Muscle of leg (tissue), 16 donors: ENCODE results near the gene WDR3. TPM values are rescaled to one million over a fixed set of nuclear protein-coding genes. Genes with fewer than 3 reads are reported as not detected.

Experiments
- DNase-seq: peaks from one replicate; pipeline ENCODE4 v3.0.0; 2013
- H3K27ac ChIP-seq: one replicate; pipeline ENCODE4 v1.5.1; 2013; ENCODE audit warnings: mild to moderate bottlenecking, low read length, control low read depth
- H3K27me3 ChIP-seq: one replicate; pipeline ENCODE4 v1.6.1; 2013; ENCODE audit warnings: low read length; ENCODE audit not compliant: control insufficient read depth, insufficient read depth
- H3K36me3 ChIP-seq: one replicate; pipeline ENCODE4 v1.6.1; 2013; ENCODE audit warnings: low read length; ENCODE audit not compliant: control insufficient read depth, insufficient read depth
- H3K4me1 ChIP-seq: one replicate; pipeline ENCODE4 v1.6.1; 2013; ENCODE audit warnings: low read length; ENCODE audit not compliant: control insufficient read depth, insufficient read depth
- H3K4me3 ChIP-seq: one replicate; pipeline ENCODE4 v1.5.1; 2013; ENCODE audit warnings: low read length, control low read depth
- H3K9me3 ChIP-seq: replicated peaks from 2 replicates; pipeline ENCODE4 v1.6.1; 2013; ENCODE audit warnings: low read depth, low read length; ENCODE audit not compliant: control insufficient read depth
- WGBS: methylation state at CpG from one replicate; pipeline ENCODE4 v1.1.5; 2013; ENCODE audit warnings: missing lambda C conversion rate; ENCODE audit not compliant: insufficient coverage; 5-methylcytosine and 5-hydroxymethylcytosine counted together
- long read RNA-seq, 11 donors: transcript quantifications; one replicate each; lab custom pipeline, GENCODE V29; 2026
- polyA plus RNA-seq, 8 donors: library from polyadenylated mRNA; unstranded; fragments of 120-200 nt; gene quantifications; one replicate each; pipeline versions ENCODE4 v1.2.1 to v1.2.3, GENCODE V29; 2013; ENCODE audit warnings: inconsistent platforms in 1 of 8, low replicate concordance in 1 of 8; ENCODE audit not compliant: insufficient read length in 8 of 8, insufficient read depth in 1 of 8
- total RNA-seq: library from RNA; stranded (reverse); fragments of 120-200 nt; gene quantifications from one replicate; pipeline ENCODE4 v1.2.4, GENCODE V29; 2013

WDR3 gene
- total RNA-seq (28.1 TPM), polyA plus RNA-seq (10 to 100 TPM; 13.4 to 25.4 (median 22.1) TPM)
- long read RNA-seq, donor 1, full-length matches to known transcripts = 1 of 1 reads
- long read RNA-seq, donor 1, partial matches to known transcripts = 0 of 1 reads
- long read RNA-seq, donor 1, other reads (novel, unspliced or antisense) = 0 of 1 reads
- long read RNA-seq, donor 2 = 0 reads
- long read RNA-seq, donor 3, full-length matches to known transcripts = 3 of 3 reads
- long read RNA-seq, donor 3, partial matches to known transcripts = 0 of 3 reads
- long read RNA-seq, donor 3, other reads (novel, unspliced or antisense) = 0 of 3 reads
- long read RNA-seq, donor 4, full-length matches to known transcripts = 2 of 2 reads
- long read RNA-seq, donor 4, partial matches to known transcripts = 0 of 2 reads
- long read RNA-seq, donor 4, other reads (novel, unspliced or antisense) = 0 of 2 reads
- long read RNA-seq, donor 5, full-length matches to known transcripts = 7 of 15 reads
- long read RNA-seq, donor 5, partial matches to known transcripts = 8 of 15 reads
- long read RNA-seq, donor 5, other reads (novel, unspliced or antisense) = 0 of 15 reads
- long read RNA-seq, donor 6, full-length matches to known transcripts = 2 of 2 reads
- long read RNA-seq, donor 6, partial matches to known transcripts = 0 of 2 reads
- long read RNA-seq, donor 6, other reads (novel, unspliced or antisense) = 0 of 2 reads
- long read RNA-seq, donor 7, full-length matches to known transcripts = 2 of 2 reads
- long read RNA-seq, donor 7, partial matches to known transcripts = 0 of 2 reads
- long read RNA-seq, donor 7, other reads (novel, unspliced or antisense) = 0 of 2 reads
- long read RNA-seq, donor 8, full-length matches to known transcripts = 1 of 1 reads
- long read RNA-seq, donor 8, partial matches to known transcripts = 0 of 1 reads
- long read RNA-seq, donor 8, other reads (novel, unspliced or antisense) = 0 of 1 reads
- long read RNA-seq, donor 9, full-length matches to known transcripts = 2 of 2 reads
- long read RNA-seq, donor 9, partial matches to known transcripts = 0 of 2 reads
- long read RNA-seq, donor 9, other reads (novel, unspliced or antisense) = 0 of 2 reads
- long read RNA-seq, donor 10, full-length matches to known transcripts = 2 of 2 reads
- long read RNA-seq, donor 10, partial matches to known transcripts = 0 of 2 reads
- long read RNA-seq, donor 10, other reads (novel, unspliced or antisense) = 0 of 2 reads
- long read RNA-seq, donor 11 = 0 reads

- Histone ChIP-seq H3K4me1 (peaks cover 9% of the 10 kb centered on the region), H3K9me3 (no peaks in the 10 kb centered on the region), H3K27me3 (no peaks in the 10 kb centered on the region), H3K36me3 (peaks cover 3% of the 10 kb centered on the region), H3K4me3 (peak within 1 kb of the TSS; percentile 92), H3K27ac (peak within 1 kb of the TSS; percentile 95)
- WGBS = under 1% methylated on average over 63 of the region's 64 CpGs
- peak; percentile 99 for DNase-seq
These were observed at the start of gene WDR3, which contains the start of gene GDAP2 for GRCh38 chr1:117929343-117930172. Gene WDR3 (plus strand): TSS chr1:117929739. CDS start chr1:117933320, 3,581 bp downstream. Gene GDAP2 (minus strand): TSS chr1:117929621. CDS start chr1:117920357, 9,264 bp downstream.

GRCh38 chr1:117883616-117884015 is 45.9 kb upstream of the WDR3 start:
- H3K27ac ChIP-seq = no peak overlapping the region
- H3K36me3 ChIP-seq = peaks cover 19% of the 10 kb centered on the region
- no CpG with 5 or more reads among the region's 1 CpG for WGBS
- H3K4me3 ChIP-seq = no peak overlapping the region
- no peaks in the 10 kb centered on the region for H3K4me1 ChIP-seq
- no peaks in the 10 kb centered on the region for H3K27me3 ChIP-seq
- no peaks in the 10 kb centered on the region for H3K9me3 ChIP-seq
- no peak for DNase-seq

GRCh38 chr1:117886101-117886795 is 43.3 kb upstream of the WDR3 start:
- H3K4me1 ChIP-seq = no peaks in the 10 kb centered on the region
- no peak overlapping the region for H3K27ac ChIP-seq
- no peaks in the 10 kb centered on the region for H3K9me3 ChIP-seq
- H3K27me3 ChIP-seq = no peaks in the 10 kb centered on the region
- WGBS = 80% methylated on average over 1 of the region's 2 CpGs
- peaks cover 3% of the 10 kb centered on the region for H3K36me3 ChIP-seq
- no peak for DNase-seq
- H3K4me3 ChIP-seq = no peak overlapping the region

- Histone ChIP-seq H3K36me3 (no peaks in the 10 kb centered on the region), H3K4me1 (no peaks in the 10 kb centered on the region), H3K9me3 (no peaks in the 10 kb centered on the region), H3K27ac (no peak overlapping the region), H3K4me3 (no peak overlapping the region), H3K27me3 (no peaks in the 10 kb centered on the region)
- DNase-seq = no peak
- WGBS = no CpG with 5 or more reads among the region's 2 CpGs
These were observed 39.1 kb upstream of the WDR3 start for GRCh38 chr1:117890452-117890851.

GRCh38 chr1:117892512-117892911 is 37.0 kb upstream of the WDR3 start:
- no CpG with 5 or more reads among the region's 2 CpGs for WGBS
- no peaks in the 10 kb centered on the region for H3K9me3 ChIP-seq
- no peak overlapping the region for H3K4me3 ChIP-seq
- H3K4me1 ChIP-seq = no peaks in the 10 kb centered on the region
- no peak for DNase-seq
- H3K27me3 ChIP-seq = no peaks in the 10 kb centered on the region
- H3K27ac ChIP-seq = no peak overlapping the region
- H3K36me3 ChIP-seq = peaks cover 4% of the 10 kb centered on the region

- H3K27me3 ChIP-seq = no peaks in the 10 kb centered on the region
- H3K9me3 ChIP-seq = no peaks in the 10 kb centered on the region
- no peak overlapping the region for H3K27ac ChIP-seq
- peaks cover 9% of the 10 kb centered on the region for H3K36me3 ChIP-seq
- no peak overlapping the region for H3K4me3 ChIP-seq
- no peaks in the 10 kb centered on the region for H3K4me1 ChIP-seq
- WGBS = no CpG with 5 or more reads among the region's 1 CpG
- no peak for DNase-seq
These were observed 35.5 kb upstream of the WDR3 start for GRCh38 chr1:117894078-117894477.

GRCh38 chr1:117895482-117896114 is 33.9 kb upstream of the WDR3 start:
- H3K36me3 ChIP-seq = peaks cover 17% of the 10 kb centered on the region
- H3K4me3 ChIP-seq = no peak overlapping the region
- H3K27me3 ChIP-seq = no peaks in the 10 kb centered on the region
- H3K27ac ChIP-seq = no peak overlapping the region
- DNase-seq = peak; percentile 88
- 0% methylated on average over 2 of the region's 4 CpGs for WGBS
- H3K4me1 ChIP-seq = no peaks in the 10 kb centered on the region
- H3K9me3 ChIP-seq = no peaks in the 10 kb centered on the region

- H3K4me1 ChIP-seq = no peaks in the 10 kb centered on the region
- no peaks in the 10 kb centered on the region for H3K27me3 ChIP-seq
- H3K36me3 ChIP-seq = peaks cover 23% of the 10 kb centered on the region
- H3K9me3 ChIP-seq = no peaks in the 10 kb centered on the region
- no peak overlapping the region for H3K27ac ChIP-seq
- no CpG with 5 or more reads among the region's 4 CpGs for WGBS
- DNase-seq = no peak
- no peak overlapping the region for H3K4me3 ChIP-seq
These were observed 32.0 kb upstream of the WDR3 start for GRCh38 chr1:117897551-117897950.
